Small intestine (tissue), 7 donors: Measurements from ENCODE around the gene RHBDL1. TPM values are rescaled to one million over a fixed set of nuclear protein-coding genes. Genes with fewer than 3 reads are reported as not detected.

Experiments
- DNase-seq, 2 donors: peaks; one replicate each; pipeline versions ENCODE4 v3.0.0 to v3.0.0-alpha.2; 2013
- FAIRE-seq: peaks from 2 replicates; lab custom pipeline; 2012; peaks lifted over from hg19 to GRCh38; lab: Jason Lieb, UNC
- H3K27ac ChIP-seq, 3 donors: one replicate each; pipeline ENCODE4 v1.5.1; 2013; ENCODE audit warnings: low read length in 2 of 3, mild to moderate bottlenecking in 2 of 3, control low read depth in 1 of 3, inconsistent platforms in 1 of 3, low read depth in 1 of 3, moderate library complexity in 1 of 3
- H3K27me3 ChIP-seq, 3 donors: one replicate each; pipeline ENCODE4 v1.6.1; 2013; ENCODE audit warnings: low read length in 3 of 3, inconsistent platforms in 1 of 3; ENCODE audit not compliant: control insufficient read depth in 3 of 3, insufficient read depth in 3 of 3
- H3K36me3 ChIP-seq, 3 donors: one replicate each; pipeline ENCODE4 v1.6.1; 2013; ENCODE audit warnings: low read length in 3 of 3, inconsistent platforms in 1 of 3, low read depth in 1 of 3, mild to moderate bottlenecking in 1 of 3, moderate library complexity in 1 of 3; ENCODE audit not compliant: control insufficient read depth in 3 of 3, insufficient read depth in 2 of 3
- H3K4me1 ChIP-seq, 3 donors: one replicate each; pipeline ENCODE4 v1.6.1; 2013; ENCODE audit warnings: low read length in 2 of 3, inconsistent platforms in 1 of 3, low read depth in 1 of 3, mild to moderate bottlenecking in 1 of 3, moderate library complexity in 1 of 3; ENCODE audit not compliant: control insufficient read depth in 3 of 3, insufficient read depth in 2 of 3
- H3K4me3 ChIP-seq, 3 donors: one replicate each; pipeline ENCODE4 v1.5.1; 2013; ENCODE audit warnings: low read length in 3 of 3, control low read depth in 1 of 3, inconsistent platforms in 1 of 3, low read depth in 1 of 3, mild to moderate bottlenecking in 1 of 3, moderate library complexity in 1 of 3
- H3K9me3 ChIP-seq, 2 donors: one replicate each; pipeline ENCODE4 v1.6.1; 2013; ENCODE audit warnings: low read depth in 1 of 2, low read length in 1 of 2; ENCODE audit not compliant: control insufficient read depth in 2 of 2, insufficient read depth in 1 of 2
- whole genome bisulfite sequencing, 3 donors: extraction: QIAGEN DNeasy Blood & Tissue Kit; methylation state at CpG; one replicate each; pipeline ENCODE4 v1.1.7; 2013; 5-methylcytosine and 5-hydroxymethylcytosine counted together
- polyA plus RNA-seq, 4 donors: library from polyadenylated mRNA; stranded (reverse) in 3 of 4; unstranded in 1 of 4; fragments of 200-250 nt in 3 of 4; fragments of 120-200 nt in 1 of 4; gene quantifications; one replicate each; pipeline versions ENCODE4 v1.2.1 to v1.2.3, GENCODE V29; 2013
- donor health status: healthy with polysubstance abuse.
- donor health status: control.
- donor health status: control.
- donor health status: Bipolar disorder and iron deficiency.
- donor health status: healthy.

The RHBDL1 gene
- polyA plus RNA-seq, 4 donors: 2.7 to 6.2 (median 4.7) TPM

GRCh38 chr16:667113-667779, 8.2 kb upstream of the RHBDL1 start:
- no peak for FAIRE-seq
- Histone ChIP-seq H3K27ac (peak overlapping the region in 1 of 3 donors; percentile 48), H3K27me3 (no peaks in the 10 kb centered on the region), H3K9me3 (no peaks in the 10 kb centered on the region), H3K4me3 (no peak overlapping the region), H3K4me1 (peaks cover 0 to 10% (median 0%) of the 10 kb centered on the region in 3 donors), H3K36me3 (peaks cover 12 to 77% (median 15%) of the 10 kb centered on the region in 3 donors)
- 78 to 85% (median 78%) methylated on average over 22 of the region's 22 CpGs for WGBS, 3 donors
- no peak for DNase-seq

GRCh38 chr16:667780-668518, 7.5 kb upstream of the RHBDL1 start, which contains the start of gene RHOT2:
Gene RHOT2, plus strand, starts transcription at chr16:668132. Its CDS starts 68 bp downstream, at chr16:668200.
- DNase-seq: peak; percentile 92 to 96
- H3K4me3 ChIP-seq: peak within 1 kb of the TSS; percentile 87 to 95 (median 94)
- H3K27ac ChIP-seq: peak within 1 kb of the TSS; percentile 48 to 71 (median 61)
- 0 to 1% (median 0%) methylated on average over 53 to 78 of the region's 78 CpGs for WGBS, 3 donors
- no peaks in the 10 kb centered on the region for H3K27me3 ChIP-seq
- FAIRE-seq: no peak
- H3K4me1 ChIP-seq: peaks cover 0 to 10% (median 0%) of the 10 kb centered on the region in 3 donors
- H3K9me3 ChIP-seq: no peaks in the 10 kb centered on the region
- peaks cover 15 to 77% (median 19%) of the 10 kb centered on the region in 3 donors for H3K36me3 ChIP-seq

- H3K27ac ChIP-seq: peak overlapping the region; percentile 22 to 71 (median 61)
- H3K36me3 ChIP-seq: peaks cover 15 to 78% (median 21%) of the 10 kb centered on the region in 3 donors
- H3K4me3 ChIP-seq: peak overlapping the region; percentile 87 to 95 (median 94)
- H3K27me3 ChIP-seq: no peaks in the 10 kb centered on the region
- no peaks in the 10 kb centered on the region for H3K9me3 ChIP-seq
- peak in 1 of 2 donors; percentile 39 for DNase-seq
- peaks cover 0 to 10% (median 0%) of the 10 kb centered on the region in 3 donors for H3K4me1 ChIP-seq
- WGBS, 3 donors: 5 to 6% (median 5%) methylated on average over 35 to 50 of the region's 50 CpGs
- FAIRE-seq: no peak
Observed at GRCh38 chr16:668519-669171, 6.8 kb upstream of the RHBDL1 start.

GRCh38 chr16:669666-670065, 5.8 kb upstream of the RHBDL1 start:
- H3K36me3 ChIP-seq: peaks cover 15 to 81% (median 21%) of the 10 kb centered on the region in 3 donors
- peaks cover 0 to 14% (median 0%) of the 10 kb centered on the region in 3 donors for H3K4me1 ChIP-seq
- DNase-seq (no peak), FAIRE-seq (no peak)
- H3K4me3 ChIP-seq: no peak overlapping the region
- H3K27ac ChIP-seq: no peak overlapping the region
- 91 to 97% (median 93%) methylated on average over 9 to 13 of the region's 13 CpGs for whole genome bisulfite sequencing, 3 donors
- no peaks in the 10 kb centered on the region for H3K9me3 ChIP-seq
- no peaks in the 10 kb centered on the region for H3K27me3 ChIP-seq

- no peak for FAIRE-seq
- H3K27me3 ChIP-seq: no peaks in the 10 kb centered on the region
- H3K9me3 ChIP-seq: no peaks in the 10 kb centered on the region
- no peak for DNase-seq
- H3K27ac ChIP-seq: no peak overlapping the region
- WGBS, 3 donors: 93 to 96% (median 95%) methylated on average over 42 to 52 of the region's 52 CpGs
- no peak overlapping the region for H3K4me3 ChIP-seq
- H3K36me3 ChIP-seq: peaks cover 15 to 84% (median 21%) of the 10 kb centered on the region in 3 donors
- peaks cover 3 to 21% (median 5%) of the 10 kb centered on the region in 3 donors for H3K4me1 ChIP-seq
Observed at GRCh38 chr16:670485-671352, 4.8 kb upstream of the RHBDL1 start.

GRCh38 chr16:671353-672131, 3.9 kb upstream of the RHBDL1 start:
- DNase-seq (no peak), FAIRE-seq (no peak)

GRCh38 chr16:672371-672770, 3.1 kb upstream of the RHBDL1 start:
- H3K36me3 ChIP-seq: peaks cover 15 to 71% (median 21%) of the 10 kb centered on the region in 3 donors

More at GRCh38 chr16:671353-672131, 3.9 kb upstream of the RHBDL1 start:
- H3K4me3 ChIP-seq: no peak overlapping the region
- peaks cover 15 to 79% (median 21%) of the 10 kb centered on the region in 3 donors for H3K36me3 ChIP-seq
- H3K27me3 ChIP-seq: peaks cover 0 to 3% (median 0%) of the 10 kb centered on the region in 3 donors
- no peaks in the 10 kb centered on the region for H3K9me3 ChIP-seq
- 87 to 88% (median 88%) methylated on average over 36 to 40 of the region's 40 CpGs for WGBS, 3 donors
- H3K27ac ChIP-seq: no peak overlapping the region
- peaks cover 3 to 27% (median 5%) of the 10 kb centered on the region in 3 donors for H3K4me1 ChIP-seq

More at GRCh38 chr16:672371-672770, 3.1 kb upstream of the RHBDL1 start:
- Histone ChIP-seq H3K27ac (no peak overlapping the region), H3K4me3 (no peak overlapping the region), H3K9me3 (no peaks in the 10 kb centered on the region), H3K27me3 (peaks cover 0 to 3% (median 0%) of the 10 kb centered on the region in 3 donors), H3K4me1 (peaks cover 3 to 35% (median 5%) of the 10 kb centered on the region in 3 donors)
- 90 to 97% (median 92%) methylated on average over 17 to 19 of the region's 19 CpGs for WGBS, 3 donors
- no peak for DNase-seq
- FAIRE-seq: no peak
